GM18870 (cell line): ENCODE data around the gene PCBP3.
"Not testable (repeated sequence)": the region's sequence is repeated elsewhere in the genome, so short reads cannot be mapped to it uniquely, and the experiment has no call there.

ENCODE experiments used
- ATAC-seq: cut with Tn5 transposase; IDR thresholded peaks from one replicate; pipeline ENCODE4 v1.9.1; 2021; ENCODE audit warnings: moderate library complexity; ENCODE audit not compliant: unreplicated experiment

Gene PCBP3

GRCh38 chr21:45952527-45952926, 309.0 kb downstream of the PCBP3 start:
- ATAC-seq = not testable (repeated sequence)

GRCh38 chr21:45952974-45953373, 309.4 kb downstream of the PCBP3 start:
- ATAC-seq = no peak

GRCh38 chr21:45954261-45954660, 310.7 kb downstream of the PCBP3 start:
- ATAC-seq = no peak

DNA sequence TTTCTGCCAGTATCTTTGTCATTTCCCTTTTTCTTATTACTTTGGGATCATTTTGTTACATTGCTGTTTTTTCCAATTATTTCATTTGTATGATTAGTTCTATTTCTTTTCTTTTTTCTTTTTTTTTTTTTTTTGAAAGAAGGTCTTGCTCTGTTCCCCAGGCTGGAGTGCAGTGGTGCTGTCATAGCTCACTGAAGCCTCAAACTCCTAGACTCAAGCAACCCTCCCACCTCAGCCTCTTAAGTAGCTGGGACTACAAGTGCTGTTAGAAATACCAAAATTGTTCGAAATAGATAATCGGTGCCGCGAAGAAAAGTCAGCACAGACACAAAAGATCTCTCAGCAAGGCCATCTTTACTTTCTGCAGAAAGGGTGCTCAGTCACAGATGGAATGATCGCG, 311.4 kb downstream of the PCBP3 start:
- no peak for ATAC-seq

DNA sequence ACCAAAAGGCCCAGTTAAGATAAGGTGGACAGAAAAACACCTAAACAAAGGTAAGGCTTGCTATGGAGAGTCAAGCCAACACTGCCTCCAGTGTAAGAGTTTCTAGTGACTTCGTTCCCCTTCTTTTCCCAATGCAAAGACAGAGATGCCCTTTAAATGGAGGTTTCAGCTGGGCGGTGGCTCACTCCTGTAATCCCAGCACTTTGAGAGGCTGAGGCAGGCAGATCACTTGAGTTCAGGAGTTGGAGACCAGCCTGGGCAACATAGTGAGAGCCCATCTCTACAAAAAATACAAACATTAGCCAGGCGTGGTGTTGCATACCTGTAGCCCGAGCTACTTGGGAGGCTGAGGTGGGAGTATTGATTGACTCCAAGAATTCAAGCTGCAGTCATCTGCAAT, 314.0 kb downstream of the PCBP3 start:
- no peak for ATAC-seq

DNA sequence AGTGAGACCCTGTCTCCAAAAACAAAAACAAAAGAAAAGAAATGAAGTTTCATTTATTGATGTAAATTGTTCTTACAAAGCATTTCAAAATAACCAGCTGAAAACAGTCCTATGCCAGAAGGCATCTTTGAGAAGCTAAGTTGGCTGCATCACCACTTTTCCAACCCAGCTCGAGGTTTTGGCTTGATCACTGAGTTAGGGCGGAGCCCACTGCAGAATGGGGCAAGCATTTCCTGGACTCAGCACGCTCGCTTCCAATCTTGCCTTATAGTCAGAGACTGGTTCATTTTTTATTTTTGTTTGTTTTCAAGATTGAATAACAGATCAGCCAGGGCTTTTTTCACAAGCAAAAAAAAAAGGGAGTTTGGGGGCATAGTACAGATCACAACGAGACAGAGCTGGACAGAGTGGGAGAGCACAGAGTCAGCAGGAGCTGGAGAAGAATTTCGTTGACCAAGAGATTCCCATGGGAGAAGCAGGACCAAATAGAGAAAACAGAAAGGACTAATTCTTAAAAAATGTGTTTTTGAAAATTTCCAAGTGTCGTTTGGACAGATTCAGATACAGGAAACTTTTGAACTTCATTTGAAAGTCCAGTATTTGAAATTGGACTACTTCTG, 314.6 kb downstream of the PCBP3 start:
- no peak for ATAC-seq

DNA sequence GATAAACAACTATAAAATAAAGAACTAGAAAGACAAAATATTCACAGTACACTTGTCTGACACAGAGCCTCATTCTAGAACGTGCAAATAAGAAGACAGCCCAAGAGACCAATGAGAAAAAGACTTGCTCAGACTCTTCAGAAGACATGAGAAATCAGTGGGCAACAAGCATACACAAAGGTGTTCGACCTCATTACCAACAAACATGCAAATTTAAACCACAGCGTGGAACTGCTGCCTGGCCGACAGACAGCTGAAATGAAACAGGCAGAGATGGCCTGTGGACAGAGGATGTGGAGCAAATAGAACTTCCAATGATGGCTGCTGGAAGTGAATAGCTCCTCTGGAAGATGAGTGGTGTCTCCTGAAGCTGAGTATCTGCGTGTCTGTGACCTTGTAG, 315.7 kb downstream of the PCBP3 start:
- no peak for ATAC-seq

- no peak for ATAC-seq
Measured at GRCh38 chr21:45959779-45960390, 316.4 kb downstream of the PCBP3 start.

GRCh38 chr21:45961408-45961807, 317.9 kb downstream of the PCBP3 start:
- ATAC-seq = not testable (repeated sequence)

DNA sequence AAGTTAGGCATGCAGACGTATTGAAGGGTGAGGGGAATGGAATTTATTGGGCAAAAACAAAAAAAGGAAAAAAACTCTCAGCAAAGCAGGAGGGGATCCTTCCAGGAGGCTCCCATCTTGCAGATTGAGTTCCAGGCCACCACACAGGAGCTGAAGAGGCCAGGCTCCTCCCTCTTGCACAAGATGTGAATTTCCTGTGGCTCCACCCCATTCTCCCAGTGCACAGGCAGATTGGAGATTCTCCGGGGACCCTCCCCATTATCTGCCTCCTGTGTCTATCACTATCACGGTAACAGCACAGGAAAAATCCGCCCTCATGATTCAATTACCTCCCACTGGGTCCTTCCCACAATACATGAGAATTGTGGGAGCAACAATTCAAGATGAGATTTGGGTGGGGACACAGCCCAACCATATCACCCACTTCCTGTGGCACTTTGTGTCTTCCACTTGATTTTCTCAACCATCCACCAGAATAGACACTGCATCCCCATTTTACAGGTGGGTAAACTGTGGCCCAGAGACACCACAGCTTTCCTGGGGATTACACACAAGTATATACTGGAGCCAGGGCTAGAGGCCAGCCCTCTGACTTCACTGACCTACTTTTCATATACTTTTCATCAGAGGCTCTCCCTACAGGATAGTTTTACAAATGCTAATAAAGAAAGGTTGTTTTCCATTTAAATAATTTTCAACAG, 319.2 kb downstream of the PCBP3 start:
- ATAC-seq = no peak

- no peak for ATAC-seq
Measured at GRCh38 chr21:45963232-45963570, 319.7 kb downstream of the PCBP3 start.

GRCh38 chr21:45964649-45965048, 321.1 kb downstream of the PCBP3 start:
- ATAC-seq = no peak

GRCh38 chr21:45965084-45965809, 321.7 kb downstream of the PCBP3 start:
- no peak for ATAC-seq

- ATAC-seq = no peak
Measured at GRCh38 chr21:45966791-45967394, 323.4 kb downstream of the PCBP3 start.

DNA sequence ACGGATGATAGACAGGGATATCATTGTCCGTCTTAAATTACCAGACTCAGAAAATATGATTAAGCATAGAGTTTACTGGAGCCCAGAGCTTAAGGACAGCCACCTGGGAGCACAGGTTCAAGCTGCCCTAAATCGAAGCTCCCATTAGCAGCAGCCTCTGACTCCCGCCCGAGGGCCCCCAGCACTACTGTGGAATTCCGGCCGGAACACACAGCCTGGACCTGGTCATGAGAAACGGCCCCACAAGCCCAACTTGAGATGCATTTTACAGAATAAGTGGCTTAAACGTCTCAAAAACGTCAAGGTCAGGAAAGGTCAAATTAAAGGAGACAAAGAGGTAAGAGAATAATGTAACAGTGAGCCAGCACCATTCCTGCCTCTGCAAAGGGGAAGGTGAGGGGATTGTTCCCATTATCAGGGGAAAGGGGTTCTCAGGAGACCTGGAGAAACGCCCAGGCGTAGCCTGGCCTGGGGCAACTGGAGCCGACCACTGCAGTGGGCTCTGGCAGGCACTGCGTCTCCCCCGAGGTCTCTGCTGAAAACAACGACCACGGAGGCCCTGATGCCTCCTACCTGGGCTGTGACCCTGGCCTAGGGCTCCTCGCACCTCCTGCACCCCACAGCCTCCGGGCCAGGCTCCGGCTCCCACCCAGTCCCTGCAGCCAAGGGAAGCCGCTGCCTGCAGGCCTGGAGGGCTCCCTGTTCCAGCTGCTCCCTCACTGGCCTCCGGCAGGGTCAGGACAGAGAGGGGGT, 326.6 kb downstream of the PCBP3 start:
- no peak for ATAC-seq

GRCh38 chr21:45970674-45971615, 327.4 kb downstream of the PCBP3 start:
- no peak for ATAC-seq

DNA sequence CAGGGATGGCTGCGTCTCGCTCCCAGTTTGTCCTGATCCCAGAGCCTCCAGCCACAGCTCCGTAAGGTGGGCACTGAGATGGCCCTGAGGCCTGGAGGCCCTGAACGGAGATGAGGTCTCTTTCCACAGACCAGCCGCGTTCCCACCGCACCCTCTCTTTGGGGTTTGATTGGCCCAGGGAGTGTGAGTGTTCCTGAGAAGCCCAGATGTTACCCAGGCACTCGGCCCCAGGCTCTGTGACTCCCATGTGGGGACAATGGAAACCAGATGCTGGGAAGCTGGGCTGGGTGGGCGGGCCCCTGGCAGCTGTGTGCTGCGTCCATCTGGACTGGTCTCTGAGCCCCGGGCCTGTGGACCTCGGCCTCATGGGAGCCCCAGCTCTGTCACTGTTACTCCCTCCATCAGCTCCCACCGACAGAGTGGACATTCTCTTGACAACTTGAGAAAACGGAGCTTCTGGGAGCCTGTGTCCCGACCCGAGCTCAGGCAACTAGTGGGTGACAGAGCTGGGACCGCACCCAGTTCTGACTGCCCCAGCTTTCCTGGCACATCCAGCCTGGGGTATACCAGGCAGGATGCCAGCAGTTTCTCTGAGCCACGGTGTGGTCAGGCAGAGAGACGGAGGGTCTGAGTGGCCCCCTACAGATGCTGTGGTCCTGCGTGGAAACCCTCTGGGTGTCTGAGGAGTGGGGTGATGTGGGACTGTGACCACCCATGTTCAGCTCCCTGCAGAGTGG, 328.3 kb downstream of the PCBP3 start:
- no peak for ATAC-seq

DNA sequence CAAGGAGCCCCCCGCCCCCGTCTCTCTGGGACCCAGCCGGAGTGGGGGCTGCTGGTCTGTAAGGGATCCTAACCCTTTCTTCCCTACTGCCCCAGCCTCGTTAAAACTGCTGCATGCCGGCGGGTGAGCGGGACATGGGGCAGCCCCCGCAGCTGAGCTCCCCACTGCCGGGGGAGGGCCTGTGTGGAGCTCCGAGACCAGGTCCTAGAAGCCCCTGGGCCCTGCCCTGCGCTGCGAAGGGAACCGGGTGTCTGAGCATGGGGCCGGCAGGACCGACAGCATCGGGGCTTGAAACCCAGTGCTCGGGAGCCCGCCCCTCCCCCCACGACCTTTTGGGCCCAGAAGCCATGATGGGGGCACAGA, 328.8 kb downstream of the PCBP3 start:
- no peak for ATAC-seq
